Activated gamma-delta T cell (primary cell): ENCODE data around the gene INHA.
A peak's percentile ranks its signal among the peaks of the same experiment; 100 is the strongest.

Experiments
- DNase-seq: peaks from one replicate; lab custom pipeline; 2025; lab: John Stamatoyannopoulos, UW
- total RNA-seq, 2 donors: gene quantifications; one replicate each; lab custom pipeline; 2026; lab: John Stamatoyannopoulos, UW

INHA gene, protein sequence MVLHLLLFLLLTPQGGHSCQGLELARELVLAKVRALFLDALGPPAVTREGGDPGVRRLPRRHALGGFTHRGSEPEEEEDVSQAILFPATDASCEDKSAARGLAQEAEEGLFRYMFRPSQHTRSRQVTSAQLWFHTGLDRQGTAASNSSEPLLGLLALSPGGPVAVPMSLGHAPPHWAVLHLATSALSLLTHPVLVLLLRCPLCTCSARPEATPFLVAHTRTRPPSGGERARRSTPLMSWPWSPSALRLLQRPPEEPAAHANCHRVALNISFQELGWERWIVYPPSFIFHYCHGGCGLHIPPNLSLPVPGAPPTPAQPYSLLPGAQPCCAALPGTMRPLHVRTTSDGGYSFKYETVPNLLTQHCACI
- total RNA-seq, result 0 to 0.04 reads per million in 2 donors

- DNase-seq, result no peak
Measured at GRCh38 chr2:219572237-219573001, at the start of gene INHA. Gene INHA, plus strand, starts transcription at chr2:219572310. Its CDS starts 65 bp downstream, at chr2:219572375.

- no peak for DNase-seq
Measured at GRCh38 chr2:219523031-219523671, 49.0 kb upstream of the INHA start.

DNA sequence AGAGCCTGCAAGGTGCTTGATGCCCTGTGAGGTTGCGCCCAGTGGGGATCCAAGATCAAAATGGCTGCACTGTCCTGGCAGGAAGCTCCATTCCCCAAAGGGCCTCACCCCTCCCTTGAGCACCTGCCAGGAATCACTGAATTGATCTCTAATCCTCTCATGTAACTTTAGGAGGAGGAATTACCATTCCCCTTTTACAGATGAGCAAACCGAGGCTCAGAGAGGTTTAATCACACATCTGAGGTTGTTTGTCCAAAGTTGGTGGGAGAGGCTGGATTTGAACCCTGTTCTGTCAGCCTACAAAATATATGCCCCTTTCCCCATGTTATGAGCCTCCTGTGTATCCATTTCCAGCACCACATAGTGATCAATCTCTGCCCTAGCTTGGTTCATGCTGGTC, 47.3 kb upstream of the INHA start:
- no peak for DNase-seq

- DNase-seq, result no peak
Measured at GRCh38 chr2:219525533-219526232, 46.4 kb upstream of the INHA start.

DNA sequence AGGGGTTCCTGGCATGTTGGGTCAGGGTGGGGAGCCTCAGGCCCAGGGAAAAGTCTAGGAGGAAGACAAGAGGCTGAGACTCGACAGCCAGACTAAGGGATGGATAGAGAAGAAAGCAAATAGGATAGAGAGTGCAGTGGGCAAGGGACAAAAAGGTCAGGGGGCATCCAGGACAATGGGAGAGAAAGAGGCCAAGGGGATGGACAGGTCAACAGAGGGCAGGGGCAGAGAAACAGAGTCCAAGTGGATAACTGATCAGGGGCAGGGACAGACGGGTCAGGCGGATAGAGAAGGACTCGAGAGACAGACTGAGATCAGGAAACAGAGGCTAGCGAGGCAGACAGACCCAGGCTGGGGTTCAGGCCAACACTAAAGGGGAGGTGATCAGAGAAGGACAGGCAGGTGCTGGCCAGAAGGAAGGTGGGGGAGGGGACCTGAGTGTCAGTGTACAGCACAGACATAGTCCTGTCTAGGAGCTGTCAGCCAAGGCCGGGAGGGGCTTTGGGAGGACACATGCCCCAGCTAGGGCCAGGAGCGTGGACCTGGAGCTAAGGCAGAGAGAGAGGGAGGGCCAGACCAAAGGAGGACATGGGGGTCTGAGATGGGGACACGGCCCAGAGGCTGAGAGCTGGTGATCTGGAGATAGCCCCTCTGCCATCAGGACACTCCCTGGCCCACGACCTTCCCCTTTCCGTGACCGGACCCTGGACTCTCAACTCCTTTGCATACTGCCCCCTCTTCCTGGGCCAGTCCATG, 45.6 kb upstream of the INHA start:
- DNase-seq, result no peak

GRCh38 chr2:219527076-219527394, 45.1 kb upstream of the INHA start:
- no peak for DNase-seq

GRCh38 chr2:219527472-219527871, 44.6 kb upstream of the INHA start:
- DNase-seq, result no peak

- DNase-seq, result peak; percentile 45
Measured at GRCh38 chr2:219530048-219530963, 41.8 kb upstream of the INHA start.

DNA sequence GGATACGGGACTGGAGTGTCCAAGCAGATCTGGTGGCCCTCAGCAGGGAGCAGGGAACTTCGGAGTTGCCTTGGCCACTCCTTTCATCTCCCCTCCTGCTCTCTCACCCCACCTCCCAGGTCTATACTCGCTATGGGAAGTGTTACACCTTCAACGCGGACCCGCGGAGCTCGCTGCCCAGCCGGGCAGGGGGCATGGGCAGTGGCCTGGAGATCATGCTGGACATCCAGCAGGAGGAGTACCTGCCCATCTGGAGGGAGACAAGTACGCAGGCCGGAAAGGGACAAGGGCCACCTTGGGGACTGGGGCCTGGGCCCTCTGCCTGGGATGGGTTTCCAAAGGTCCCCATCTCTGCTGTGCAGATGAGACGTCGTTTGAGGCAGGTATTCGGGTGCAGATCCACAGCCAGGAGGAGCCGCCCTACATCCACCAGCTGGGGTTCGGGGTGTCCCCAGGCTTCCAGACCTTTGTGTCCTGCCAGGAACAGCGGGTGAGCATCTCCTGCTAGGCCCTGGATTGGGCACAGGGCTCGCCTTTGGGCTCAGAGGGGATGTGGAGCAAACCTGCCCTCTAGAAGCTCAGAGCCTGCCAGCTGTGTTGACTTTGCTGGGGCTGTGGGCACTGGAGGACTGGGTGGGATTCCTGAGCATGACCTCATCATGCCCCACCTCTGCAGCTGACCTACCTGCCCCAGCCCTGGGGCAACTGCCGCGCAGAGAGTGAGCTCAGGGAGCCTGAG, 40.3 kb upstream of the INHA start:
- no peak for DNase-seq

GRCh38 chr2:219532378-219532649, 39.8 kb upstream of the INHA start:
- no peak for DNase-seq

DNA sequence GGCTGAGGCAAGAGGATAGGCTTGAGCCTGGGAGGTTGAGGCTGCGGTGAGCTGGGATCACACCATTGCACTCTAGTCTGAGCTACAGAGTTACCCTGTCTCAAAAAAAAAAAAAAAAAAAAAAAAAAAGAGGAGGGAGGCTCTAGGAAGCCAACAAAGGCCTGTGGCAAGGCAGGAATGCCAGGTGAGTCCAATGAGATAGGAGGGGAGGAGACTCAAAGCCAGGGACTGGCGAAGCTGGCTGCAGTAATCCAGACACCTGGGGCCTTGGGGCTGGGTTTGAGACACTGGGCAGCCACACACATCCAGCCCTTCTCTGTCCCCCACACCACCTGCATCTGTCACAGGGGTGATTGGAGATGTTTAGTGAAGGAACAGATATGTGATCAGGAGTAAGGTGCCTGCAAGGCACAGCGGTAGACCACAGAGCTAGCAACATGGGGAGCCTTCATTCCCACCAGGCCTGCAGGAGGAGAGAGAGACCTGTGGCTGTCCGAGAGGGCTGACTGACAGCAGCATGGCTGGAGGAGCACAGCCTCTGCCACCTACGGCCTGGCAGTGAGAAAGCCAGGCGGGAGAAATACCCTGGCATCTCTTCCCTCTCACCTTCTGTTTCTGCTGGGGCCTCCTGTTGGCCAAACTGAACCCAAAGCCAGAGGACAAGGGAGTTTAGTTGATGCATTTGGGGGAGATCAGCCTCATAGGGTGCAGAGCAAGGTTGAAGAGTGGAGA, 38.0 kb upstream of the INHA start:
- no peak for DNase-seq

DNA sequence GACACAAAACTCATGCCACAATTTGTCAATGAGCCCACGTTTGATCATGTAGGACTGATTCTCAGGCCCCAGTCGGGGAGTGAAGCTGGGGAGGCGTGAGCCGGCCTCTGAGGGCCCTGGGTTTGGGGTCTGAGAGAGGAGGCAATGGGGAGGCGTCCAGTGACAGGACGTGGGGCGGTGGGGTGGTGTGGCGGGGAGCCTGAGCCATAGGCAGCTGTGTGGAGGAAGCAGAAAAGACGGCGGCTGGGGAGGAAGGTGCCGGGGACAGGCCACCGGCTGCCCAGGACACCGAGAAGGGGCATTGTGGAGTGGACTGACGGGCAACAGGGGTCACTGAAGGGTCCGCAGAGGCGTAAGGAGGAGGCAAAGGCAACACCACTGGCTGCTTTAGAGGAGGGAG, 35.7 kb upstream of the INHA start:
- no peak for DNase-seq

GRCh38 chr2:219536967-219537366, 35.1 kb upstream of the INHA start:
- DNase-seq, result no peak

GRCh38 chr2:219537657-219538488, 34.2 kb upstream of the INHA start:
- DNase-seq, result no peak

DNA sequence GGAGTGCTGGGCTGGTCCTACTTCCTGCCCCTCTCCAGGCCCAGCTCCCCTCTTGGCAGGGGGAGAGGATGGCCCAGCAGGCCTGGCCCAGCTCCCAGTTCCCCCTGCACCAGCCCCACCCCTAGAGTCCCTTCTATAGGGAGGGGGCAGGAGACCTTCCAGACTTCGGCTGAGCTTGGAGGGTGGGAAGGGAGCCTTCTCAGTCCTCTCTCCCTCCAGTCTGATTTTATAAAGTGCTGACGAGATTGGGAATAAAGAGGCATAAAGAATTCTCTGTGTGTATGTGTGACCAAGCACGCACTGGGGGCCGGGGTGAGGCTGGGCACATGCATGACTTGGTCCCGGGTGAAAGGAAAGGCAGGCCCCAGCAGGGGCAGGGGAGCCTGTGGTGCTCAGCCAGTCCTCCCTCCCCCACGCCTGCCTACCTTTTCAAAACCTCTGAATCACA, 33.6 kb upstream of the INHA start:
- DNase-seq, result no peak

GRCh38 chr2:219538956-219539788, 32.9 kb upstream of the INHA start:
- no peak for DNase-seq

GRCh38 chr2:219539926-219540678, 32.0 kb upstream of the INHA start:
- no peak for DNase-seq
